Choroid plexus epithelial cell (primary cell): ENCODE measurements around the gene TULP1.

ENCODE experiments used
- DNase-seq: peaks from one replicate; pipeline ENCODE4 v3.0.0-alpha.2; 2010; ENCODE audit warnings: low read depth
- H3K4me3 ChIP-seq: 2 replicates; pipeline ENCODE4 v1.5.1; 2011; ENCODE audit warnings: low read depth, mild to moderate bottlenecking, control low read depth, low read length, moderate library complexity
- TF ChIP-seq, protein P1 (sequence below): conservative IDR thresholded peaks from 2 replicates; pipeline ENCODE4 v1.5.1; 2011; ENCODE audit warnings: low read depth, mild to moderate bottlenecking, control low read depth, inconsistent platforms, low read length, moderate library complexity

The TULP1 gene

GRCh38 chr6:35497571-35498421 is 14.9 kb downstream of the TULP1 start:
- TF ChIP-seq, protein P1, sequence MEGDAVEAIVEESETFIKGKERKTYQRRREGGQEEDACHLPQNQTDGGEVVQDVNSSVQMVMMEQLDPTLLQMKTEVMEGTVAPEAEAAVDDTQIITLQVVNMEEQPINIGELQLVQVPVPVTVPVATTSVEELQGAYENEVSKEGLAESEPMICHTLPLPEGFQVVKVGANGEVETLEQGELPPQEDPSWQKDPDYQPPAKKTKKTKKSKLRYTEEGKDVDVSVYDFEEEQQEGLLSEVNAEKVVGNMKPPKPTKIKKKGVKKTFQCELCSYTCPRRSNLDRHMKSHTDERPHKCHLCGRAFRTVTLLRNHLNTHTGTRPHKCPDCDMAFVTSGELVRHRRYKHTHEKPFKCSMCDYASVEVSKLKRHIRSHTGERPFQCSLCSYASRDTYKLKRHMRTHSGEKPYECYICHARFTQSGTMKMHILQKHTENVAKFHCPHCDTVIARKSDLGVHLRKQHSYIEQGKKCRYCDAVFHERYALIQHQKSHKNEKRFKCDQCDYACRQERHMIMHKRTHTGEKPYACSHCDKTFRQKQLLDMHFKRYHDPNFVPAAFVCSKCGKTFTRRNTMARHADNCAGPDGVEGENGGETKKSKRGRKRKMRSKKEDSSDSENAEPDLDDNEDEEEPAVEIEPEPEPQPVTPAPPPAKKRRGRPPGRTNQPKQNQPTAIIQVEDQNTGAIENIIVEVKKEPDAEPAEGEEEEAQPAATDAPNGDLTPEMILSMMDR: peak; percentile 18
- peak overlapping the region; percentile 73 for H3K4me3 ChIP-seq
- DNase-seq: peak; percentile 82

GRCh38 chr6:35496841-35497570 is 15.7 kb downstream of the TULP1 start, which contains the start of gene TEAD3:
TEAD3 (minus strand) TSS chr6:35497079.
- TF ChIP-seq, protein P1: peak; percentile 11
- DNase-seq: peak; percentile 60
- H3K4me3 ChIP-seq: peak within 1 kb of the TSS; percentile 73

GRCh38 chr6:35496036-35496840 is 16.5 kb downstream of the TULP1 start:
- TF ChIP-seq, protein P1: no peak
- DNase-seq: no peak
- peak overlapping the region; percentile 73 for H3K4me3 ChIP-seq

- TF ChIP-seq, protein P1: no peak
- no peak for DNase-seq
- H3K4me3 ChIP-seq: peak overlapping the region; percentile 73
Observed at GRCh38 chr6:35495258-35496035, 17.2 kb downstream of the TULP1 start.

DNA sequence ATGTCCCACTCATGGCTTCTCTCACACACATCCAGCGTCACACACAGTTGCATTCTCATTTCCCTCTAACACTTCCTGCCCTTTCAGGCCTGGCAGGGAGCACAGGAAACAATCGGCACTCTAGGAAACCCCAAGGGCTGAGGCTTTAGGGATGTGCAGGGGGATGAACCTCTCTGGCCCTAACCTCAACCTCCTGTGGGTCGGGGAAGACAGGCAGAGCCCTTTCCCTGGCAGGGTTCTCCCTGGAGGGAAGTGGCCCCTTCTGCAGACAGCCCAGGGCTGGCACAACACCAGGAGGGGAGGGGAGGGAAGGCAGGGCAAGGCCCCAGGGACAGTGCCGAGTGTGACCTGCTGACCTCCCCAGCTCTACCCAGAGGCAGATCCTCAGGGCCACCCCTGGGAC is 18.5 kb downstream of the TULP1 start:
- DNase-seq: no peak
- no peak overlapping the region for H3K4me3 ChIP-seq
- TF ChIP-seq, protein P1: no peak

DNA sequence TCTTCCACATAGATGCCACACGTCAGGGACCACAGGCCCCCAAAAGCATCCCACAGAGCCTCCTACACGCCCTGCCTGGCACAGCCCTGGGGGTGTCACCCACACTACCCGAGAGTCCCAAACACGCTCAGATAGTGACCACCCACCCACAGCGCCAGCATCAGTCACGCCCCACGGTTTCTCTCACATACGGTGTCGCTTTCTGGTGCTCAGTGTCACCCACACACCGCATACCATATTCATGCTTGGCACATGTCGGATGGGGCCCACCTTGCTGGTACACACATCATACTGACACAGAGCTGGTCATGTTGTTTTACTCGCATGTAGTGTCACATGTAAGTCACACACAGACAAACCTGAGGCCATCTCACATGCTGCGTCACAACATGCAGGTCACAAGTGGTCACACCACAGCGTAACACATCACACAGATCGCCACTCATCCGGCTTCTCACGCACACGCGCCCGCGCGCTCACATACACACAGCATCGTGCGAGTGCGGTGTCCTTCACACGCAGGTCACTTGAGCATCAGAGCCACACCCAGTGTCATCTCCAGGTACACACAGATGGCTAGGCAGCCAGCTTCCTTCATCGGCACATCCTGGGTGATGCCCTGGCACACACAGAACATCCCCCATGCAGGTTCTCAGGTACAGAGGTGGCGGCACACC is 19.3 kb downstream of the TULP1 start:
- H3K4me3 ChIP-seq: no peak overlapping the region
- TF ChIP-seq, protein P1: no peak
- no peak for DNase-seq
